Right lobe of liver (tissue), 6 donors: ENCODE results near the gene ZNF829. TPM values are rescaled to one million over a fixed set of nuclear protein-coding genes. Genes with fewer than 3 reads are reported as not detected.
A peak's percentile ranks its signal among the peaks of the same experiment; 100 is the strongest.

Experiments used
- ATAC-seq, 4 donors: fragments of 200-7000 bp; cut with Tn5 transposase; one replicate each; pipeline ENCODE4 v1.9.1; 2020; ENCODE audit warnings: mild to moderate bottlenecking in 4 of 4, moderate library complexity in 4 of 4
- DNase-seq, 3 donors: peaks; one replicate each; pipeline ENCODE4 v3.0.0-alpha.2; 2020
- H3K27ac ChIP-seq, 3 donors: fragments of 200-600 bp; one replicate each; pipeline ENCODE4 v1.8.0; 2022
- H3K27me3 ChIP-seq, 2 donors: fragments of 200-600 bp; one replicate each; pipeline ENCODE4 v1.8.0; 2022
- H3K36me3 ChIP-seq, 4 donors: fragments of 200-600 bp; sonication (generic) in 1 of 4; one replicate each; pipeline versions ENCODE4 v1.5.1 to v1.8.0; 2017 to 2022; ENCODE audit warnings: control low read depth in 1 of 4
- H3K4me1 ChIP-seq, 4 donors: fragments of 200-600 bp; sonication (generic) in 1 of 4; one replicate each; pipeline versions ENCODE4 v1.5.1 to v1.8.0; 2017 to 2022; ENCODE audit warnings: control low read depth in 1 of 4
- H3K4me3 ChIP-seq, 3 donors: fragments of 200-600 bp; one replicate each; pipeline ENCODE4 v1.8.0; 2022
- H3K9me3 ChIP-seq, 4 donors: fragments of 200-600 bp; sonication (generic) in 1 of 4; one replicate each; pipeline versions ENCODE4 v1.5.1 to v1.8.0; 2017 to 2022; ENCODE audit warnings: control low read depth in 1 of 4
- CTCF ChIP-seq, 4 donors: fragments of 200-600 bp in 3 of 4; fragments of 450-650 bp in 1 of 4; IDR thresholded peaks; one replicate each; pipeline versions ENCODE4 v1.5.1 to v1.8.0; 2016 to 2022; ENCODE audit warnings: antibody characterized with exemption in 4 of 4, mild to moderate bottlenecking in 2 of 4
- POLR2A ChIP-seq: fragments of 450-650 bp; IDR thresholded peaks from one replicate; pipeline ENCODE4 v1.6.1; 2017; ENCODE audit warnings: antibody characterized with exemption, mild to moderate bottlenecking
- WGBS: methylation state at CpG from one replicate; pipeline ENCODE4 v1.1.6; 2018; ENCODE audit warnings: low coverage, low lambda C conversion rate; ENCODE audit not compliant: insufficient coverage; ENCODE audit errors: missing lambda C conversion rate; 5-methylcytosine and 5-hydroxymethylcytosine counted together
- intact Hi-C, 2 donors: fragments of 100-400 bp; cut with DNase I; formaldehyde crosslinking; loops; one replicate each; pipeline versions ENCODE4 v1.11.2 to v1.14.1; 2022
- total RNA-seq, 6 experiments: library from RNA; depleted of rRNA in 2 of 6; stranded (reverse); fragments of >200 nt in 2 of 6; fragmentation: NEBNext Ultra II Directional in 3 of 6; extraction: Animal tissue kit (Norgen Biotek cat#: 25700) in 3 of 6; gene quantifications; one replicate each; pipeline versions ENCODE4 v1.1.0 to v1.2.4, GENCODE V29; 2016 to 2023
- donor health status: DM: no; HTN: yes; CAD: no.
- donor health status: DM: no; HTN: no; CAD: no.
- donor health status: DM: no; HTN: no; CAD: no.
- donor health status: DM: no; HTN: yes; CAD: no.
- donor health status: DM: no; HTN: yes; CAD: no.

Gene ZNF829
- total RNA-seq, 6 experiments from 2014 or later, result 0.55 to 0.95 (median 0.78) TPM

DNA sequence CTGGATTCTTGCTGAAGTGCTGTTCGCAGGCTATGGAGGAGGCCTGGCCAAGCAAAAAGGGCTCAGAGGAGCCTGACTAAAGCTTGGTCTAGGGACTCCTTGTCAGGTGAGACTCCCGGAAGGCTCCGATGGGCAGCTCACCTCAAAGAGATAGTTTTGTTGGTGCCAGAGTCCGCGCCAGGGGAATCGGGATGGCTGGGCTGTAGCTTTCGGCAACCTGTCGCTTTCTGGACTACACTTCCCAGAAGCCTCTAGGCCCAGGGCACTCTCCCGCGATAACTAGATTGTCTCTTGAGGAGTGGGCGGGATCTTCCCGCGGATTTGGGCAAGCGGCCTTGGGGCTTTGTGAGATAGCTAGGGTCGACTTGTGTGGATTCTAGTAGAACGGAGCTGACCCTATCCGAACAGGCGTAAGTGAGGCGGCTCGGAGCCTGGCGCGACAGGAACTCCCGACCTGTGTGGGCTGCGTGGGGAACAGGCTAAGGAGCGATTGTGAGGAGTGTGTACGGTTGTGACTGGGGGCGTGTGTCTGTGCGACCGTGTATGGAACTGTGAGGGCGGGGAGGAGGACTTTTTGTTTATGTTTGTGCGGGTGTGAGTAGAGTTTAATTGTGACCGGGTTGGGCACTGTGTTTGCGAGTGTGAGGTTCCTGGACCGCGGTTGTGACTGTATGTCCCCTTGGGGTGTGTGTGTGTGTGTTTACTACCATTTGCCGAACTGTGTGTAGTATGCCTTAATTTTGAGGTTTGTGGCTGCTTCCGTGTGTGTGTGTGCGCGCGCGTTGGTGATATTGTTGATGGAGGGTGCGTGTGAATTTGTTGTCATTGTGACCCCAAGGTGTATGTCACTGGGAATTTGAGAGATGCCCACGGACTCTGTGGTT is 65.3 kb downstream of the ZNF829 start, which contains the start of gene ZNF345:
TSS of gene ZNF345 (plus strand) at position 318 of the 884 bp plus-strand sequence. CDS start 25,955 bp downstream, outside the sequence.
- Histone ChIP-seq H3K36me3 (peaks cover 0 to 8% (median 0%) of the 10 kb centered on the region in 4 donors), H3K27ac (peak within 1 kb of the TSS; percentile 71 to 77 (median 77)), H3K9me3 (peaks cover 0 to 6% (median 0%) of the 10 kb centered on the region in 4 donors), H3K4me1 (peaks cover 0 to 6% (median 0%) of the 10 kb centered on the region in 4 donors), H3K27me3 (no peaks in the 10 kb centered on the region), H3K4me3 (peak within 1 kb of the TSS; percentile 59 to 99 (median 80))
- peak; percentile 95 for ATAC-seq
- intact Hi-C loops, result no loop called here
- TF ChIP-seq CTCF (IDR thresholded peaks at IDR 0.05) (no peak), POLR2A (no peak)
- under 1% methylated on average over 31 of the region's 43 CpGs for WGBS
- DNase-seq, result peak; percentile 89 to 93 (median 92)

GRCh38 chr19:36849701-36850558 is 66.2 kb downstream of the ZNF829 start:
- Histone ChIP-seq H3K27ac (peak overlapping the region; percentile 71 to 77 (median 77)), H3K4me1 (peaks cover 0 to 6% (median 0%) of the 10 kb centered on the region in 4 donors), H3K27me3 (no peaks in the 10 kb centered on the region), H3K36me3 (peaks cover 0 to 8% (median 0%) of the 10 kb centered on the region in 4 donors), H3K9me3 (peaks cover 0 to 3% (median 0%) of the 10 kb centered on the region in 4 donors), H3K4me3 (peak overlapping the region; percentile 59 to 99 (median 80))
- intact Hi-C loops, result loop anchor here in 1 of 2 donors (10.0 kb wide), 1 partner anchor 75 kb away; the partner anchor contains the start of gene ZNF850
- ATAC-seq (peak; percentile 95 to 98 (median 96)), DNase-seq (peak; percentile 94 to 96 (median 95))
- WGBS, result under 1% methylated on average over 23 of the region's 36 CpGs
- TF ChIP-seq POLR2A, result peak; percentile 48
- no peak for TF ChIP-seq CTCF (IDR thresholded peaks at IDR 0.05)

GRCh38 chr19:36847968-36848367 is 68.1 kb downstream of the ZNF829 start:
- WGBS, result 82% methylated on average over 1 of the region's 1 CpG
- Histone ChIP-seq H3K27ac (no peak overlapping the region), H3K4me1 (peaks cover 0 to 6% (median 0%) of the 10 kb centered on the region in 4 donors), H3K27me3 (no peaks in the 10 kb centered on the region), H3K36me3 (no peaks in the 10 kb centered on the region), H3K4me3 (no peak overlapping the region), H3K9me3 (no peaks in the 10 kb centered on the region)
- DNase-seq (no peak), ATAC-seq (no peak)
- intact Hi-C loops, result loop anchor here in 1 of 2 donors (10.0 kb wide), 1 partner anchor 73 kb away; the partner anchor contains the start of gene ZNF850
- no peak for TF ChIP-seq CTCF (IDR thresholded peaks at IDR 0.05)
- no peak for TF ChIP-seq POLR2A

DNA sequence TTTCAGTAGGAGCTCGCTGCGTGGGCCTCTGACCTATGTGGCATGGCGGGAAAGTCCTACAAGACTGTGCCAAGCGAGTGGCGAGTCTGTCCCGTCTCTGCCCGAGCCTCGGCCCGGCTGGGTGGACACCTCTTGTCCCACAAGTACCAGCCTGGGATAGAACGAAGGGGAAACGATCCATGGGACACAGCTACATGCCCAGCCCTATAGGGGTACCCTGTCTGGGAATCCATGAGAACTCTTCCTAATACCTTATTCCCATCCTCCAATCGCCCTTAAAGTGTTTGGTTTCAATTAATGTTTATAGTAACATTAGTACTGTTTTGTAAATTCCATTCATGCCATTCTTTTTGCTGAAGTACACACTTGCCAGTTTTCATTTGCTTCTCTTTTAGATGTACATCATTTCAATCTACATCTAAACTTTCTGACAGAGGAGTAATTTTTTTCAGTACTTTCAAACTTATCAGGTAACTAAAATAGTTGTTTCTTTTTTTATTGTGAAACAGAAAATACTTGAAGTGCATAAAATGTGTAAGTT is 77.2 kb downstream of the ZNF829 start:
- TF ChIP-seq POLR2A (no peak), CTCF (IDR thresholded peaks at IDR 0.05) (no peak)
- intact Hi-C loops, result no loop called here
- peak overlapping the region; percentile 55 to 98 (median 89) for H3K4me3 ChIP-seq
- no peak for ATAC-seq
- no peak for DNase-seq
- 0% methylated on average over 1 of the region's 12 CpGs for WGBS
- no peaks in the 10 kb centered on the region for H3K27me3 ChIP-seq
- H3K27ac ChIP-seq, result peak overlapping the region; percentile 81 to 88 (median 87)
- peaks cover 0 to 6% (median 0%) of the 10 kb centered on the region in 4 donors for H3K4me1 ChIP-seq
- peaks cover 0 to 1% (median under 1%) of the 10 kb centered on the region in 4 donors for H3K36me3 ChIP-seq
- H3K9me3 ChIP-seq, result peaks cover 0 to 21% (median 3%) of the 10 kb centered on the region in 4 donors
